Neutrophil (primary cell): ENCODE data around the gene TSHZ2.

Experiments used
- H3K27ac ChIP-seq: fragments of 200-600 bp; sonication (generic); 2 replicates; pipeline ENCODE4 v1.5.1; 2016; ENCODE audit warnings: mild to moderate bottlenecking, moderate library complexity
- H3K27me3 ChIP-seq: fragments of 200-600 bp; sonication (generic); 2 replicates; pipeline ENCODE4 v1.6.0; 2016; ENCODE audit warnings: mild to moderate bottlenecking
- H3K36me3 ChIP-seq: fragments of 200-600 bp; sonication (generic); 2 replicates; pipeline ENCODE4 v1.5.1; 2017
- H3K4me1 ChIP-seq, 2 experiments: fragments of 200-600 bp in 1 of 2; sonication (generic) in 1 of 2; 1 replicate in 1 of 2; 2 replicates in 1 of 2; pipeline versions ENCODE4 v1.5.1 to v1.6.1; 2013 to 2016; ENCODE audit warnings: low read depth in 1 of 2, low read length in 1 of 2, mild to moderate bottlenecking in 1 of 2, moderate library complexity in 1 of 2; ENCODE audit not compliant: control insufficient read depth in 1 of 2, insufficient read depth in 1 of 2
- H3K4me3 ChIP-seq, 2 experiments: fragments of 200-600 bp in 1 of 2; sonication (generic) in 1 of 2; 1 replicate in 1 of 2; 2 replicates in 1 of 2; pipeline ENCODE4 v1.5.1; 2013 to 2016; ENCODE audit warnings: low read depth in 1 of 2, low read length in 1 of 2, mild to moderate bottlenecking in 1 of 2, moderate library complexity in 1 of 2
- H3K9me3 ChIP-seq: fragments of 200-600 bp; sonication (generic); 2 replicates; pipeline ENCODE4 v1.5.1; 2016
- CTCF ChIP-seq: fragments of 200-600 bp; sonication (generic); IDR thresholded peaks from 2 replicates; pipeline ENCODE4 v1.5.1; 2016; ENCODE audit warnings: antibody characterized with exemption

Gene TSHZ2

GRCh38 chr20:53040693-53041589 is 68.8 kb downstream of the TSHZ2 start:
- H3K27me3 ChIP-seq, result no peaks in the 10 kb centered on the region
- no peak overlapping the region for H3K4me3 ChIP-seq
- H3K27ac ChIP-seq, result no peak overlapping the region
- H3K4me1 ChIP-seq, result no peaks in the 10 kb centered on the region
- no peak for TF ChIP-seq CTCF
- no peaks in the 10 kb centered on the region for H3K9me3 ChIP-seq
- no peaks in the 10 kb centered on the region for H3K36me3 ChIP-seq

DNA sequence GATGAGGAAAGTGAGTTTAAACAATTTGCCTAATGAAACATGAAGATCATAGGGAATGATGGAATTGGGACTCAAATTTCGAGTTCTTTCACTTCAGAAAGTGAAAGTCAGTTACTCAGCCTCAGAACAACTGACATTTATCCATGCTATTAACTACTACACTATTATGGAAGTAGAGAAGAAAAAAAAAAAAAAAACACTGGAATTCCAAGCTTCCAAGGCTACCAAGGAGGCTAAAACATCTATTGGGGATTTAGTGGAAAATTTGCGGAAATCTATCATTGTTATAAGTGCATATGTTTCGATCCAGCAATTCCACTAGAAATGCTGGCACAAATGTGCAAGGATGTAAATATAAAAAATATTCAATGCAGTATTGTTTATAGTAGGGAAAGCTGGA is 70.4 kb downstream of the TSHZ2 start:
- no peak overlapping the region for H3K27ac ChIP-seq
- H3K4me1 ChIP-seq, result no peaks in the 10 kb centered on the region
- H3K36me3 ChIP-seq, result no peaks in the 10 kb centered on the region
- no peaks in the 10 kb centered on the region for H3K27me3 ChIP-seq
- H3K9me3 ChIP-seq, result no peaks in the 10 kb centered on the region
- H3K4me3 ChIP-seq, result no peak overlapping the region
- TF ChIP-seq CTCF, result no peak

GRCh38 chr20:53044296-53044695 is 72.1 kb downstream of the TSHZ2 start:
- H3K36me3 ChIP-seq, result no peaks in the 10 kb centered on the region
- no peak for TF ChIP-seq CTCF
- no peaks in the 10 kb centered on the region for H3K9me3 ChIP-seq
- H3K27me3 ChIP-seq, result no peaks in the 10 kb centered on the region
- H3K4me1 ChIP-seq, result no peaks in the 10 kb centered on the region
- H3K27ac ChIP-seq, result no peak overlapping the region
- H3K4me3 ChIP-seq, result no peak overlapping the region

- H3K4me1 ChIP-seq, result no peaks in the 10 kb centered on the region
- no peak overlapping the region for H3K27ac ChIP-seq
- no peaks in the 10 kb centered on the region for H3K36me3 ChIP-seq
- TF ChIP-seq CTCF, result no peak
- H3K27me3 ChIP-seq, result no peaks in the 10 kb centered on the region
- no peak overlapping the region for H3K4me3 ChIP-seq
- H3K9me3 ChIP-seq, result no peaks in the 10 kb centered on the region
Measured at GRCh38 chr20:53045941-53046340, 73.8 kb downstream of the TSHZ2 start.

- Histone ChIP-seq H3K36me3 (no peaks in the 10 kb centered on the region), H3K9me3 (no peaks in the 10 kb centered on the region), H3K4me1 (no peaks in the 10 kb centered on the region), H3K4me3 (no peak overlapping the region), H3K27ac (no peak overlapping the region), H3K27me3 (no peaks in the 10 kb centered on the region)
- no peak for TF ChIP-seq CTCF
Measured at GRCh38 chr20:53047203-53047602, 75.0 kb downstream of the TSHZ2 start.
